Astrocyte of the spinal cord (primary cell): ENCODE data around the gene SPANXN4.

ENCODE experiments used
- DNase-seq: peaks from one replicate; pipeline ENCODE4 v3.0.0; 2011; ENCODE audit warnings: low read depth, low spot score
- H3K4me3 ChIP-seq: 2 replicates; pipeline ENCODE4 v1.5.1; 2011; ENCODE audit warnings: low read depth, mild to moderate bottlenecking, low read length, moderate library complexity
- in situ Hi-C: cut with HindIII; loops from 2 replicates; pipeline ENCODE4 v1.10.0; 2017; ENCODE audit warnings: low sequenced_read_pairs
- TF ChIP-seq, protein P1 (sequence below): IDR thresholded peaks from 2 replicates; pipeline ENCODE4 v1.5.1; 2012; ENCODE audit warnings: low read depth, mild to moderate bottlenecking, low read length, inconsistent platforms

SPANXN4 gene

DNA sequence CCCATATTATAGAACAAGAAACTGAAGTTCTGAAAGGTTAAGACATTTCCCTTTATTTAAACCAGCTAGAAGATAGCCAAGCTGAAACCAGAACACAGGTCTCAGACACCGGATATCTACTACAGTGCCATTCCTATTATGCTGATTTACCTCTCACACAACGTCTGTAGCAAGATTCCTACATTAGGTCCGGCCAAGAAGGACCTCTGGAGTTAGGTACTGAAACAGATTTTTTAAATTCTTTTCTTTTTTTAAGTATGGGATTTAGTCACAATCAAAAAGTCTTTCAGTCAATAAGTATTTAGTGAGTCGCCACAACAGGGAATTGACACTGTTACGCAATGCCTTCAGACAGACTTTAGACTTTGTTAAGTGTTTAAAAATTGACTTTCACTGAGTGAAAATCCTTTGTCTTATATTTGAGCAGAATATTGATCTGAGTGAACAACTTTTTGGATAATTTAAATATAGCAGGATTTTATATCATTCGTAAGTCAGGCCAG, 26.5 kb upstream of the SPANXN4 start:
- in situ Hi-C loops = no loop called here
- DNase-seq = no peak
- H3K4me3 ChIP-seq = no peak overlapping the region
- TF ChIP-seq, protein P1, sequence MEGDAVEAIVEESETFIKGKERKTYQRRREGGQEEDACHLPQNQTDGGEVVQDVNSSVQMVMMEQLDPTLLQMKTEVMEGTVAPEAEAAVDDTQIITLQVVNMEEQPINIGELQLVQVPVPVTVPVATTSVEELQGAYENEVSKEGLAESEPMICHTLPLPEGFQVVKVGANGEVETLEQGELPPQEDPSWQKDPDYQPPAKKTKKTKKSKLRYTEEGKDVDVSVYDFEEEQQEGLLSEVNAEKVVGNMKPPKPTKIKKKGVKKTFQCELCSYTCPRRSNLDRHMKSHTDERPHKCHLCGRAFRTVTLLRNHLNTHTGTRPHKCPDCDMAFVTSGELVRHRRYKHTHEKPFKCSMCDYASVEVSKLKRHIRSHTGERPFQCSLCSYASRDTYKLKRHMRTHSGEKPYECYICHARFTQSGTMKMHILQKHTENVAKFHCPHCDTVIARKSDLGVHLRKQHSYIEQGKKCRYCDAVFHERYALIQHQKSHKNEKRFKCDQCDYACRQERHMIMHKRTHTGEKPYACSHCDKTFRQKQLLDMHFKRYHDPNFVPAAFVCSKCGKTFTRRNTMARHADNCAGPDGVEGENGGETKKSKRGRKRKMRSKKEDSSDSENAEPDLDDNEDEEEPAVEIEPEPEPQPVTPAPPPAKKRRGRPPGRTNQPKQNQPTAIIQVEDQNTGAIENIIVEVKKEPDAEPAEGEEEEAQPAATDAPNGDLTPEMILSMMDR = no peak

DNA sequence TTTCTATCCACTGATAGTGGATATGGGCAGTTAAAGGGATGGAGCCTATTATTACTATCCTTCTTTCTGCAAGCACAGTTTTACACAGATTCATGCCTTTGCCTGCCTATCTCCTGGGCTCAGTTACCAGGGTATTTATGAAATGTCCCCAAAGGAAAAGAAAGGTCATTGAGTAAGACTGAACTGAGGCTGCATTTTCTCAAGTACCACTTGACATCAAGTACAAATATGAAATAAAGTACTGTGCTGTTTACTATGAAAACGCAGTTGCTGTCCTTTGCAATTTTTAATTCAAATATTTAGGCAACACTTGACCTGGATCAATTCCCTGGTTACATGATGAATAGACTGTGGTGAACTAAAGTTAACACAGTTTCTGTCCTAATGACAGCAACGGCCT, 23.5 kb upstream of the SPANXN4 start:
- in situ Hi-C loops = no loop called here
- DNase-seq = no peak
- TF ChIP-seq, protein P1 = no peak
- H3K4me3 ChIP-seq = no peak overlapping the region

DNA sequence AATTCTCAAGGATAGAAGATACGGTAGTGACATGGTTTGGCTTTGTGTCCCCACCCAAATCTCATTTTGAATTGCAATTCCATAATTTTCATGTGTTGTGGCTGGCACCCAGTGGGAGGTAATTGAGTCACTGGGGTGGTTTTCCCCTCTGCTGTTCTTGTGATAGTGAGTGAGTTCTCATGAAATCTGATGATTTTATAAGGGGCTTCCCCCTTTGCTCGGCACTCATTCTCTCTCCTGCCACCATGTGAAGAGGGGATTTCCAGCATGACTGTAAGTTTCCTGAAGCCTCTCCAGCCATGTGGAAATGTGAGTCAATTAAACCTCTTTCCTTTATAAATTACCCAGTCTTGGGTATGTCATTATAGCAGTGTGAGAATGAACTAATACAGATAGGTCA, 8.5 kb upstream of the SPANXN4 start:
- DNase-seq = no peak
- TF ChIP-seq, protein P1 = no peak
- no peak overlapping the region for H3K4me3 ChIP-seq
- in situ Hi-C loops = no loop called here

DNA sequence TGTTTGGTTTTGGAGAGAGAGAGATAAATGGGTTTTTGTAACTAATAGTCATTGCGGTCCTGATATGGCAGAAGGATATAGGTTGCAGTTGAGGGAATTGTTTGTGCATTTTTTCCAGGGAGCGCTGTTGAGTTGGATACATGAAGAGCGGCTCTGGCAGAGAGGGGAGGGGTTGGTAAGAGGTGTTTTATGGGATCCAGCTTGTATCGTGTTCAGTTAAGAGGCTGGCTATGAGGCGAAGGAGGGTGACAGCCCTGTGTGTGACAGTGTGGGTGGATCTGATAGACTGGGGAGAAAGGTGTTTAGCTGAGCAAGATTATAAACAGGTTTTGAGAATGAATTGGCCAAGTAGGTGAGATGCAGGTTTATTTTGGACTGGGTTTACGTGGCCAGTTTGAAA, 1.5 kb downstream of the SPANXN4 start:
- no peak overlapping the region for H3K4me3 ChIP-seq
- in situ Hi-C loops = no loop called here
- DNase-seq = no peak
- TF ChIP-seq, protein P1 = no peak

DNA sequence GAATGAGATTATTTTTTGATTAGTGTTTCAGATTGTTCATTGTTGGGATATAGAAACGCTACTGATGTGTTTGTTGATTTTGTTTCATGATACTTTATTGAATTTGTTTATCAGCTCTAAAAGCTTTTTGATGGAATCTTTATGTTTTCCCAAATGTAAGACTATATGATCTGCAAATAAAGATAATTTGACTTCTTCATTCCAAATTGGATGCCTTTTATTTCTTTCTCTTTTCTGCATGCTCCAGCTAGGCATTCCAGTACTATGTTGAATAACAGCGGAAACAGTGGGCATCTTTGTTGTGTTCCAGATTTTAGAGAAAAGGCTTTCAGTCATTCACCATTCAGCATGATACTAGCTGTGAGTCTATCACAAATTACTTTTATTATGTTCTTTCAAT, 21.8 kb downstream of the SPANXN4 start:
- no peak overlapping the region for H3K4me3 ChIP-seq
- in situ Hi-C loops = no loop called here
- no peak for DNase-seq
- TF ChIP-seq, protein P1 = no peak

DNA sequence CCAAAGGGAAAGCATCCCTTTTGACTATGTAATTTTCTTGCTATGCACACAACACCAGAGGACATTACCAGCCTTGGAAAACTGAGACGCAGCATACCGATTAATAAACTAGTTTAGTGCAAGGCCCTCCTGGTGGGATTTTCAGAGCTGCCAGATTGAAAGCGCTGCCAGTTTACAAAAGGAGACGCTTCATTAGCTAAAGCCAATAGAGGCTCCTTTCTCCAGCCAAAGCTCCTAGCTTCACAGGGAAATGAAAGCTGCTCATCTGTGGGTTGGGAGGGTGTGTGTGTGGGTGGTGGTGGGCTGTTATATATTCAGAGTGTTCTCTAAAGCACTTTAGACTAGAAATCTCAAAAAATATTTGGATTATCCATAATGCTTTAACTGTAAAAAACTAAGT, 32.4 kb downstream of the SPANXN4 start:
- TF ChIP-seq, protein P1 = no peak
- H3K4me3 ChIP-seq = no peak overlapping the region
- no peak for DNase-seq
- in situ Hi-C loops = no loop called here

DNA sequence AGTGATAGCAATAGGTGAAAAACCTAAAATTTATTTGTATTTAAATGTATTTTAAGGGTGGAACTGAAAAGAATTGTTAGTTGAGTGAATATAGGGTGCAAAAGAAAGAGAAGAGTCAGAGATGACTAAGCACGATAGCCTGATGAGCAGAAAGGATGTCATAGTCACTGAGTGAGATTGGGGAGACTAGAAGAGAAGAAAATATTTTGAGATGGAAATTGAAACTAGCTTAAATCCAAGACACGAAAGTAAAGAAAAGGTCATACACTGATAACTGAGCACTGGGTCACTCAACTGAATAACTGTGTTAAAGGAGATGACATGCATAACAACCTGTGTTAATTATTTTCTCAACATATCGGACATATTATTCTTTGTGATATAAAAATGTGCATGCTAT, 55.5 kb downstream of the SPANXN4 start:
- no peak for DNase-seq
- TF ChIP-seq, protein P1 = no peak
- H3K4me3 ChIP-seq = no peak overlapping the region
- in situ Hi-C loops = no loop called here
